WTC11 (cell line): ENCODE measurements around the gene THSD4. TPM values are rescaled to one million over a fixed set of nuclear protein-coding genes. Genes with fewer than 3 reads are reported as not detected.

Experiments used
- ATAC-seq: fragments of 200-7000 bp; cut with Tn5 transposase; 2 replicates; pipeline ENCODE4 v1.10.0; 2021; ENCODE audit warnings: mild to moderate bottlenecking, moderate library complexity
- CTCF ChIA-PET: fragments of 300-600 bp; sonication (Branson Sonifier 250); formaldehyde crosslinking; loops from one replicate; lab custom pipeline; 2021; ENCODE audit warnings: antibody characterized with exemption; lab: Charles Lee
- POLR2A ChIA-PET: fragments of 350-600 bp; sonication (Branson Sonifier 250); formaldehyde crosslinking; loops from one replicate; lab custom pipeline; 2021; ENCODE audit warnings: antibody characterized with exemption; lab: Charles Lee
- DNase-seq: peaks from one replicate; pipeline ENCODE4 v3.0.0; 2021; ENCODE audit warnings: low spot score
- H3K27ac Mint-ChIP-seq: 2 replicates; pipeline ENCODE4 v1.8.0; 2021; ENCODE audit warnings: mixed read lengths
- H3K27me3 Mint-ChIP-seq: 2 replicates; pipeline ENCODE4 v1.8.0; 2021; ENCODE audit warnings: low read depth, mild to moderate bottlenecking, moderate library complexity, mixed read lengths
- H3K36me3 Mint-ChIP-seq: 2 replicates; pipeline ENCODE4 v1.8.0; 2021; ENCODE audit warnings: mixed read lengths
- H3K4me1 Mint-ChIP-seq: 2 replicates; pipeline ENCODE4 v1.8.0; 2022; ENCODE audit warnings: mixed read lengths
- H3K4me3 Mint-ChIP-seq: 2 replicates; pipeline ENCODE4 v1.8.0; 2021; ENCODE audit warnings: mild to moderate bottlenecking, moderate library complexity, mixed read lengths
- H3K9me3 Mint-ChIP-seq: 2 replicates; pipeline ENCODE4 v1.8.0; 2021; ENCODE audit warnings: mixed read lengths
- ATF1 ChIP-seq: sonication (generic); formaldehyde crosslinking; IDR thresholded peaks from 2 replicates; pipeline ENCODE4 v1.8.1; 2023; ENCODE audit warnings: mild to moderate bottlenecking, moderate library complexity, missing genetic modification reagents
- CBFB ChIP-seq: sonication (generic); formaldehyde crosslinking; IDR thresholded peaks from 2 replicates; pipeline ENCODE4 v1.8.1; 2022; ENCODE audit warnings: mild to moderate bottlenecking, low read depth, missing genetic modification reagents
- CREM ChIP-seq: sonication (generic); formaldehyde crosslinking; IDR thresholded peaks from 2 replicates; pipeline ENCODE4 v1.8.1; 2022; ENCODE audit warnings: mild to moderate bottlenecking, missing genetic modification reagents, moderate library complexity
- GRHL2 ChIP-seq: fragments of 250-450 bp; sonication (Bioruptor Pico); IDR thresholded peaks from 2 replicates; pipeline ENCODE4 v1.8.0; 2022; ENCODE audit warnings: mild to moderate bottlenecking, moderate library complexity; ENCODE audit not compliant: insufficient replicate concordance, severe bottlenecking
- KAT7 ChIP-seq: sonication (generic); formaldehyde crosslinking; IDR thresholded peaks from 2 replicates; pipeline ENCODE4 v1.8.1; 2023; ENCODE audit warnings: missing genetic modification reagents, mild to moderate bottlenecking, borderline replicate concordance
- NFATC4 ChIP-seq: fragments of 250-450 bp; sonication (Bioruptor Pico); IDR thresholded peaks from 2 replicates; pipeline ENCODE4 v1.9.0; 2021; ENCODE audit warnings: mild to moderate bottlenecking
- NFE2L1 ChIP-seq: sonication (generic); formaldehyde crosslinking; IDR thresholded peaks from 2 replicates; pipeline ENCODE4 v1.8.1; 2023; ENCODE audit warnings: missing genetic modification reagents
- SMAD4 ChIP-seq: sonication (generic); formaldehyde crosslinking; IDR thresholded peaks from 2 replicates; pipeline ENCODE4 v1.8.0; 2022; ENCODE audit warnings: mild to moderate bottlenecking, missing genetic modification reagents
- SOX15 ChIP-seq: fragments of 250-450 bp; sonication (Bioruptor Pico); IDR thresholded peaks from 2 replicates; pipeline ENCODE4 v1.9.0; 2021; ENCODE audit warnings: mild to moderate bottlenecking
- TCF7 ChIP-seq: sonication (generic); formaldehyde crosslinking; IDR thresholded peaks from 2 replicates; pipeline ENCODE4 v1.8.0; 2022; ENCODE audit warnings: mild to moderate bottlenecking, low read depth, missing genetic modification reagents, moderate library complexity
- USF2 ChIP-seq: sonication (generic); formaldehyde crosslinking; IDR thresholded peaks from 2 replicates; pipeline ENCODE4 v1.8.1; 2023; ENCODE audit warnings: mild to moderate bottlenecking, missing genetic modification reagents, moderate library complexity
- ZMAT4 ChIP-seq: fragments of 250-450 bp; sonication (Bioruptor Pico); IDR thresholded peaks from 2 replicates; pipeline ENCODE4 v1.9.0; 2021; ENCODE audit warnings: mild to moderate bottlenecking
- ZNF219 ChIP-seq: sonication (generic); formaldehyde crosslinking; IDR thresholded peaks from 2 replicates; pipeline ENCODE4 v1.8.0; 2023; ENCODE audit warnings: missing genetic modification reagents, mild to moderate bottlenecking, borderline replicate concordance
- ZNF423 ChIP-seq: fragments of 250-450 bp; sonication (Bioruptor Pico); IDR thresholded peaks from 2 replicates; pipeline ENCODE4 v2.1.2; 2022; ENCODE audit warnings: mild to moderate bottlenecking, moderate library complexity
- total RNA-seq: library from RNA; stranded (reverse); gene quantifications from 3 replicates; pipeline ENCODE4 v1.2.3, GENCODE V29; 2021
- TF ChIP-seq, protein P1 (sequence below): sonication (generic); formaldehyde crosslinking; IDR thresholded peaks from 2 replicates; pipeline ENCODE4 v1.8.1; 2022; ENCODE audit warnings: low read depth, mild to moderate bottlenecking, moderate library complexity, missing genetic modification reagents, borderline replicate concordance
- TF ChIP-seq, protein P2 (sequence below): sonication (generic); formaldehyde crosslinking; IDR thresholded peaks from 2 replicates; pipeline ENCODE4 v1.8.1; 2023; ENCODE audit warnings: mild to moderate bottlenecking, missing genetic modification reagents
- TF ChIP-seq, protein P3 (sequence below): fragments of 250-450 bp; sonication (Bioruptor Pico); IDR thresholded peaks from 2 replicates; pipeline ENCODE4 v1.9.0; 2021; ENCODE audit warnings: mild to moderate bottlenecking
- TF ChIP-seq, protein P4 (sequence below): sonication (generic); formaldehyde crosslinking; IDR thresholded peaks from 2 replicates; pipeline ENCODE4 v1.8.0; 2023; ENCODE audit warnings: missing genetic modification reagents, mild to moderate bottlenecking, borderline replicate concordance
- TF ChIP-seq, protein P5 (sequence below): fragments of 250-450 bp; sonication (Bioruptor Pico); IDR thresholded peaks from 2 replicates; pipeline ENCODE4 v2.1.2; 2022; ENCODE audit warnings: mild to moderate bottlenecking, moderate library complexity

THSD4 gene
- total RNA-seq, 1 experiment from 2014 or later: 7.8 TPM

DNA sequence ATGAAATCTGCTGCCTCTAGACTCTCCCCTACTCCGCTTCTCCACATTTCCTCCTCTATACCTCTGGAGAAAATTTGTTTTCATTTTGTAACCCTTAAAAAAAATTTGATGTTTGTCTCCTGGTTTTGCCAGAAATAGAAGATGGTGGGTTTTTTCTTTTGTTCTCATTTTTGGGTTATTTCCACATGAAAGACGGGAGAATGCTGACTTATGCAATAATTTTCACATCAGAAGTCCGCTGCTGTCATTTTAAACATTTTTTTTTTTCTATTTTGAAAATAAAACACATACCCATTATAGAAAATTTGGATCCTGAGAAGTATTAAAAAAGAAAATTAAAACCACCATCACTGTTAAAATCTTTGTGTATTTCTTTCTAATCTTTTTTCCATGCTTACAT is 374.3 kb downstream of the THSD4 start:
- ChIA-PET POLR2A (no interaction called here), CTCF (no interaction called here)
- H3K4me1 Mint-ChIP-seq: no peaks in the 10 kb centered on the region

DNA sequence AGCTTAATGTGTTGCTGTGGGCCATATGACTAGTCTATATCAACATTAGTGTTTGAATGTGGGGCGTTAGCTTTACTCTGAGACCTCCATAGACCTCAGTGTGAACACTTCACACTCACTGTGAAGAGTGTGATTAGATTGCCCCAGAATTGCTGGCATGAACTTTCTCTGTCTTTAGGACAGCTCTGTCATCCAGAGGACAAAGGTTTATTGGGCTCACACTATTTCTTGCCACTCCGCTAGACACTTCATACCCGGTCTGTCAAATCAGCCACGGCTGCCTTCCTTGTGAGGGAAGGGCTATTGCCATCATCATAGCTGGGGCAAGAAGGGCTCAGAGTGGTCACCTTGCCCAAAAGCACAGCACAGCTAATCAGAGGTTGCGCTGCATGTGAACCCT is 378.3 kb downstream of the THSD4 start:
- no peak for DNase-seq
- POLR2A ChIA-PET: interaction anchor here (0.6 kb wide), 1 partner anchor 79 kb away, joined by 3 read pairs; no protein-coding TSS in a partner anchor
- no peak for ATAC-seq
- no peak overlapping the region for H3K27ac Mint-ChIP-seq
- peaks cover 7% of the 10 kb centered on the region for H3K9me3 Mint-ChIP-seq
- CTCF ChIA-PET: interaction anchor here (0.7 to 1.7 kb wide), 3 partner anchors 8 to 259 kb away, joined by 3 to 12 read pairs (median 4); no protein-coding TSS in a partner anchor
- no peak overlapping the region for H3K4me3 Mint-ChIP-seq
- H3K4me1 Mint-ChIP-seq: no peaks in the 10 kb centered on the region
- H3K36me3 Mint-ChIP-seq: no peaks in the 10 kb centered on the region
- no peaks in the 10 kb centered on the region for H3K27me3 Mint-ChIP-seq
- TF ChIP-seq, protein P1, sequence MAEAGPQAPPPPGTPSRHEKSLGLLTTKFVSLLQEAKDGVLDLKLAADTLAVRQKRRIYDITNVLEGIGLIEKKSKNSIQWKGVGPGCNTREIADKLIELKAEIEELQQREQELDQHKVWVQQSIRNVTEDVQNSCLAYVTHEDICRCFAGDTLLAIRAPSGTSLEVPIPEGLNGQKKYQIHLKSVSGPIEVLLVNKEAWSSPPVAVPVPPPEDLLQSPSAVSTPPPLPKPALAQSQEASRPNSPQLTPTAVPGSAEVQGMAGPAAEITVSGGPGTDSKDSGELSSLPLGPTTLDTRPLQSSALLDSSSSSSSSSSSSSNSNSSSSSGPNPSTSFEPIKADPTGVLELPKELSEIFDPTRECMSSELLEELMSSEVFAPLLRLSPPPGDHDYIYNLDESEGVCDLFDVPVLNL: no peak
- TF ChIP-seq KAT7 (CRISPR knock-in tag) (no peak), TCF7 (no peak), ZMAT4 (no peak), USF2 (CRISPR knock-in tag) (no peak), NFATC4 (CRISPR knock-in tag) (no peak), GRHL2 (no peak)

More for the DNA sequence above, 374.3 kb downstream of the THSD4 start:
- Mint-ChIP-seq H3K9me3 (peaks cover 7% of the 10 kb centered on the region), H3K27me3 (no peaks in the 10 kb centered on the region), H3K36me3 (no peaks in the 10 kb centered on the region), H3K27ac (no peak overlapping the region), H3K4me3 (no peak overlapping the region)
- TF ChIP-seq ATF1 (no peak), ZNF423 (CRISPR knock-in tag) (no peak), CBFB (no peak), SOX15 (no peak), ZNF219 (no peak), SMAD4 (CRISPR knock-in tag) (no peak), CREM (CRISPR knock-in tag) (no peak), TCF7 (no peak), USF2 (CRISPR knock-in tag) (no peak), NFE2L1 (CRISPR knock-in tag) (no peak)
- TF ChIP-seq, protein P2, sequence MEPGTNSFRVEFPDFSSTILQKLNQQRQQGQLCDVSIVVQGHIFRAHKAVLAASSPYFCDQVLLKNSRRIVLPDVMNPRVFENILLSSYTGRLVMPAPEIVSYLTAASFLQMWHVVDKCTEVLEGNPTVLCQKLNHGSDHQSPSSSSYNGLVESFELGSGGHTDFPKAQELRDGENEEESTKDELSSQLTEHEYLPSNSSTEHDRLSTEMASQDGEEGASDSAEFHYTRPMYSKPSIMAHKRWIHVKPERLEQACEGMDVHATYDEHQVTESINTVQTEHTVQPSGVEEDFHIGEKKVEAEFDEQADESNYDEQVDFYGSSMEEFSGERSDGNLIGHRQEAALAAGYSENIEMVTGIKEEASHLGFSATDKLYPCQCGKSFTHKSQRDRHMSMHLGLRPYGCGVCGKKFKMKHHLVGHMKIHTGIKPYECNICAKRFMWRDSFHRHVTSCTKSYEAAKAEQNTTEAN (CRISPR knock-in tag): no peak
- TF ChIP-seq, protein P3, sequence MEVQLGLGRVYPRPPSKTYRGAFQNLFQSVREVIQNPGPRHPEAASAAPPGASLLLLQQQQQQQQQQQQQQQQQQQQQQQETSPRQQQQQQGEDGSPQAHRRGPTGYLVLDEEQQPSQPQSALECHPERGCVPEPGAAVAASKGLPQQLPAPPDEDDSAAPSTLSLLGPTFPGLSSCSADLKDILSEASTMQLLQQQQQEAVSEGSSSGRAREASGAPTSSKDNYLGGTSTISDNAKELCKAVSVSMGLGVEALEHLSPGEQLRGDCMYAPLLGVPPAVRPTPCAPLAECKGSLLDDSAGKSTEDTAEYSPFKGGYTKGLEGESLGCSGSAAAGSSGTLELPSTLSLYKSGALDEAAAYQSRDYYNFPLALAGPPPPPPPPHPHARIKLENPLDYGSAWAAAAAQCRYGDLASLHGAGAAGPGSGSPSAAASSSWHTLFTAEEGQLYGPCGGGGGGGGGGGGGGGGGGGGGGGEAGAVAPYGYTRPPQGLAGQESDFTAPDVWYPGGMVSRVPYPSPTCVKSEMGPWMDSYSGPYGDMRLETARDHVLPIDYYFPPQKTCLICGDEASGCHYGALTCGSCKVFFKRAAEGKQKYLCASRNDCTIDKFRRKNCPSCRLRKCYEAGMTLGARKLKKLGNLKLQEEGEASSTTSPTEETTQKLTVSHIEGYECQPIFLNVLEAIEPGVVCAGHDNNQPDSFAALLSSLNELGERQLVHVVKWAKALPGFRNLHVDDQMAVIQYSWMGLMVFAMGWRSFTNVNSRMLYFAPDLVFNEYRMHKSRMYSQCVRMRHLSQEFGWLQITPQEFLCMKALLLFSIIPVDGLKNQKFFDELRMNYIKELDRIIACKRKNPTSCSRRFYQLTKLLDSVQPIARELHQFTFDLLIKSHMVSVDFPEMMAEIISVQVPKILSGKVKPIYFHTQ (CRISPR knock-in tag): no peak
- TF ChIP-seq, protein P4, sequence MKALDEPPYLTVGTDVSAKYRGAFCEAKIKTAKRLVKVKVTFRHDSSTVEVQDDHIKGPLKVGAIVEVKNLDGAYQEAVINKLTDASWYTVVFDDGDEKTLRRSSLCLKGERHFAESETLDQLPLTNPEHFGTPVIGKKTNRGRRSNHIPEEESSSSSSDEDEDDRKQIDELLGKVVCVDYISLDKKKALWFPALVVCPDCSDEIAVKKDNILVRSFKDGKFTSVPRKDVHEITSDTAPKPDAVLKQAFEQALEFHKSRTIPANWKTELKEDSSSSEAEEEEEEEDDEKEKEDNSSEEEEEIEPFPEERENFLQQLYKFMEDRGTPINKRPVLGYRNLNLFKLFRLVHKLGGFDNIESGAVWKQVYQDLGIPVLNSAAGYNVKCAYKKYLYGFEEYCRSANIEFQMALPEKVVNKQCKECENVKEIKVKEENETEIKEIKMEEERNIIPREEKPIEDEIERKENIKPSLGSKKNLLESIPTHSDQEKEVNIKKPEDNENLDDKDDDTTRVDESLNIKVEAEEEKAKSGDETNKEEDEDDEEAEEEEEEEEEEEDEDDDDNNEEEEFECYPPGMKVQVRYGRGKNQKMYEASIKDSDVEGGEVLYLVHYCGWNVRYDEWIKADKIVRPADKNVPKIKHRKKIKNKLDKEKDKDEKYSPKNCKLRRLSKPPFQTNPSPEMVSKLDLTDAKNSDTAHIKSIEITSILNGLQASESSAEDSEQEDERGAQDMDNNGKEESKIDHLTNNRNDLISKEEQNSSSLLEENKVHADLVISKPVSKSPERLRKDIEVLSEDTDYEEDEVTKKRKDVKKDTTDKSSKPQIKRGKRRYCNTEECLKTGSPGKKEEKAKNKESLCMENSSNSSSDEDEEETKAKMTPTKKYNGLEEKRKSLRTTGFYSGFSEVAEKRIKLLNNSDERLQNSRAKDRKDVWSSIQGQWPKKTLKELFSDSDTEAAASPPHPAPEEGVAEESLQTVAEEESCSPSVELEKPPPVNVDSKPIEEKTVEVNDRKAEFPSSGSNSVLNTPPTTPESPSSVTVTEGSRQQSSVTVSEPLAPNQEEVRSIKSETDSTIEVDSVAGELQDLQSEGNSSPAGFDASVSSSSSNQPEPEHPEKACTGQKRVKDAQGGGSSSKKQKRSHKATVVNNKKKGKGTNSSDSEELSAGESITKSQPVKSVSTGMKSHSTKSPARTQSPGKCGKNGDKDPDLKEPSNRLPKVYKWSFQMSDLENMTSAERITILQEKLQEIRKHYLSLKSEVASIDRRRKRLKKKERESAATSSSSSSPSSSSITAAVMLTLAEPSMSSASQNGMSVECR (CRISPR knock-in tag): no peak
- TF ChIP-seq, protein P5, sequence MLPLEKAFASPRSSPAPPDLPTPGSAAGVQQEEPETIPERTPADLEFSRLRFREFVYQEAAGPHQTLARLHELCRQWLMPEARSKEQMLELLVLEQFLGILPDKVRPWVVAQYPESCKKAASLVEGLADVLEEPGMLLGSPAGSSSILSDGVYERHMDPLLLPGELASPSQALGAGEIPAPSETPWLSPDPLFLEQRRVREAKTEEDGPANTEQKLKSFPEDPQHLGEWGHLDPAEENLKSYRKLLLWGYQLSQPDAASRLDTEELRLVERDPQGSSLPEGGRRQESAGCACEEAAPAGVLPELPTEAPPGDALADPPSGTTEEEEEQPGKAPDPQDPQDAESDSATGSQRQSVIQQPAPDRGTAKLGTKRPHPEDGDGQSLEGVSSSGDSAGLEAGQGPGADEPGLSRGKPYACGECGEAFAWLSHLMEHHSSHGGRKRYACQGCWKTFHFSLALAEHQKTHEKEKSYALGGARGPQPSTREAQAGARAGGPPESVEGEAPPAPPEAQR (CRISPR knock-in tag): no peak
- DNase-seq (no peak), ATAC-seq (no peak)
